Activated CD4-positive, CD25-positive, alpha-beta regulatory T cell treated with anti-CD3 and anti-CD28 coated beads, Interleukin-2, amount 50 U/mL, for 24 hours (primary cell): ENCODE results near the gene PTRHD1.

Experiments used
- ATAC-seq, 2 donors: fragments of 150-1000 bp; cut with Tn5 transposase; one replicate each; pipeline ENCODE4 v1.10.0; 2021; ENCODE audit warnings: mild to moderate bottlenecking in 1 of 2, moderate library complexity in 1 of 2

The PTRHD1 gene

GRCh38 chr2:24749069-24749691 is 44.0 kb downstream of the PTRHD1 start:
- no peak for ATAC-seq

DNA sequence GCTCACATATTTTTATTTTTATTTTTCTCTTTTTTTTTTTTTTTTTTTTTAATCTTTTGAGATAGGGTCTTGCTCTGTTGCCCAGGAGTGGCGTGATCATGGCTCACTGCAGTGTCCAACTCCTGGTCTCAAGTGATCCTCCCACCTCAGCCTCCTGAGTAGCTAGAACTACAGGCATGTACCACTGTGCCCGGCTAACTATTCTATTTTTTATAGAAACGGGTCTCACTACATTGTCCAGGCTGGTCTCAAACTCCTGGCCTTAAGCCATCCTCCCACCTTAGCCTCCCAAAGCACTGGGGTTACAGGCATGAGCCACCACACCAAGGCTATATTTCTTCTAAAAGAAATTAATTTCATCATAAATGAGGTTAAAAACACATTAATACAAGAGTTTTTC is 45.9 kb downstream of the PTRHD1 start:
- ATAC-seq = no peak

DNA sequence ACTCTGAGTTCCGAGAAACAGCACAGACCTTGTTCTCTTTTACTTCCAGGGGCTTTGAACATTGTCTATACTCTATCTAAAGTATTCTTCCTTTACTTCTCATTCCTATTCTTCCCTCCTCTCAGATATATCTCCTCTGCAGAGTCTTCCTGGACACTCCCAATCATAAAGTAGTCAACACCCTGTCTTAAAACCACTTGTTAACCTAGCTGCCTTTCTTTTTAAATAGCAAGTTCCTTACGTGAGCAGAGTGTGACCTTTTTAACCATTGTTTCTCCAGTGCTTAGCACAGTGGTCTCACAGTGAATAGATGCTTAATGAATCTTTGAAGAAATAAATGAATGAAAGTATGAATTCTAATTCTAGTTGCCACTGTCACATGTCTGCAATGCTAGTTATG is 47.4 kb downstream of the PTRHD1 start:
- ATAC-seq = no peak

DNA sequence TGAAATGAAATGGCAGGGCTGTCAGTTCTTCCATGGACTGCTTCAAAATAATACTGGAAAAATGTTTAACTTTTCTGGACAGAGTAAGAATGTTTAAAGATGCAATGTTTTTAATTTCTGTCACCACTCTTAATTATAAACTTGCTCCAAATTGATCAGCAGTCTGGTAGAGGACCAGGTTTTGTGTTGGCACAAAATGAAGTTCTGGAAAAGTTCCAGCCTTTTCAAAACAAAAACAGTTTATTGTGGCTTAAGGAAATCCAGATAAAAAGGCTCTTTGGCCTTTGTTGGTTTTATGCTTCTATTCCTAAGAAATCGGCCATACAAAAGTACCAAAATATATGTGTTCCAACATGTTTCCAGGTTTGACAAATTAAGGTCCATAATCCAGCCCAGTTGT is 48.8 kb downstream of the PTRHD1 start:
- no peak for ATAC-seq

DNA sequence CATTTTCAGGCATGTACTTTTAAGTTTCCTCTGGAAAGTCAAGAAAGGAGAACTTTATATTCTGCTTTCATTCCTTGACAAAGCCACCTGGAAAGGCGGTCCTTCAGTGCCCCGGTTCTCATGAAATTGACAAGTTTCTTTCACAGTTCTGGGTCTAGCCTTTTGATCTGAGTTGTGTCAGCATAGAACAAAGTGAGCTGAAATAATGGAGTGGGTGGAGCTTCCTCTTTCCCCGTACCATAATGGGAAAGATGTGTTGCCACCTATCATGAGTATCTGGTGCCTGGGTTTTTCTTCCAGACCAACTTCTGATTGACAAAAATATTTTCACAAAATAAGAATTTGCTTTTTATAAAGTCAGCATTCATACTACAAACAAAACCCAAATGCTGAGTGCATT is 49.3 kb downstream of the PTRHD1 start:
- ATAC-seq = no peak

DNA sequence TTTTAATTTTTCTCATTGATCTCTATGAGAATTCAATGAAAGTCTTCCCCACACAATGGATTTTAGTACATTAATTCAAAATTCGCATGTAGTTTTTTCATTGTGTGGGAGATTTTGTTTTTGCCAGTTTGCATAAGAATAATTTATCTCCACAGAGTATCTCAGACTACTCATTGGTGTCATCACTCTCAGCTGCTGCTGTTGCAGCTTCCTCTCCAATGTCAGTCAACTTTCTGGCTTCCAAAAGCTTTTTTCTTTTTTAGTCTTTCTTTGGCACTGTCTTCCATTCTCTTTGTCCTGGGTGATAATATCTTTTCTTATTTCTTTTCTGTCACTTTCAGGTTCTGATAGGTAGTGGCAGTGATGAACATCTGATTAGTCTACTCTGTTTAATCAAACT is 50.5 kb downstream of the PTRHD1 start:
- no peak for ATAC-seq

- ATAC-seq = no peak
These were observed 53.0 kb downstream of the PTRHD1 start for GRCh38 chr2:24740142-24740541.
